DOHH2 (cell line): Measurements from ENCODE around the gene INPP4A.

Source experiments
- H3F3A ChIP-seq: fragments of 200-600 bp; sonication (generic), shearing (Covaris generic); 2 replicates; pipeline ENCODE4 v1.6.0; 2016; ENCODE audit warnings: antibody characterized with exemption, mild to moderate bottlenecking; ENCODE audit not compliant: control insufficient read depth, insufficient read depth
- H3K27ac ChIP-seq: fragments of 200-600 bp; sonication (generic); 2 replicates; pipeline ENCODE4 v1.5.1; 2014; ENCODE audit warnings: low read depth, mild to moderate bottlenecking, low read length, moderate library complexity
- H3K27me3 ChIP-seq: fragments of 200-600 bp; sonication (generic); 2 replicates; pipeline ENCODE4 v1.6.1; 2014; ENCODE audit warnings: mild to moderate bottlenecking, low read length, mixed read lengths; ENCODE audit not compliant: control insufficient read depth
- H3K36me3 ChIP-seq: fragments of 200-600 bp; sonication (generic); 2 replicates; pipeline ENCODE4 v1.6.1; 2014; ENCODE audit warnings: mild to moderate bottlenecking, low read length, moderate library complexity, mixed read lengths; ENCODE audit not compliant: control insufficient read depth
- H3K4me1 ChIP-seq: fragments of 200-600 bp; sonication (generic); 2 replicates; pipeline ENCODE4 v1.6.1; 2014; ENCODE audit warnings: mild to moderate bottlenecking, low read length, mixed read lengths; ENCODE audit not compliant: control insufficient read depth
- H3K4me2 ChIP-seq: fragments of 200-600 bp; sonication (generic); 2 replicates; pipeline ENCODE4 v1.6.0; 2014; ENCODE audit warnings: mild to moderate bottlenecking, low read length, moderate library complexity
- H3K4me3 ChIP-seq: fragments of 200-600 bp; sonication (generic); 2 replicates; pipeline ENCODE4 v1.5.1; 2014; ENCODE audit warnings: mild to moderate bottlenecking, low read length, mixed read lengths
- H3K79me2 ChIP-seq: fragments of 200-600 bp; sonication (generic); 2 replicates; pipeline ENCODE4 v1.6.1; 2014; ENCODE audit warnings: mild to moderate bottlenecking, low read length, mixed read lengths; ENCODE audit not compliant: control insufficient read depth
- H3K9me2 ChIP-seq: fragments of 200-600 bp; sonication (generic); replicated peaks from 2 replicates; pipeline ENCODE4 v1.6.1; 2014; ENCODE audit warnings: mild to moderate bottlenecking, low read length, mixed read lengths; ENCODE audit not compliant: control insufficient read depth
- H3K9me3 ChIP-seq: fragments of 200-600 bp; sonication (generic); 2 replicates; pipeline ENCODE4 v1.6.1; 2014; ENCODE audit warnings: antibody characterized with exemption, low read length, mixed read lengths; ENCODE audit not compliant: control insufficient read depth, insufficient read depth
- H4K20me1 ChIP-seq: fragments of 200-600 bp; sonication (generic); 2 replicates; pipeline ENCODE4 v1.6.0; 2014; ENCODE audit warnings: low read depth, mild to moderate bottlenecking, antibody characterized with exemption, low read length, moderate library complexity; ENCODE audit not compliant: control insufficient read depth, insufficient read depth
- CTCF ChIP-seq: fragments of 200-600 bp; sonication (generic); IDR thresholded peaks from one replicate; pipeline ENCODE4 v1.5.1; 2014; ENCODE audit warnings: antibody characterized with exemption, mild to moderate bottlenecking, low read depth, low read length; ENCODE audit not compliant: poor library complexity, severe bottlenecking
- EZH2phosphoT487 ChIP-seq: fragments of 200-600 bp; sonication (generic); IDR thresholded peaks from 2 replicates; pipeline ENCODE4 v1.6.1; 2017; ENCODE audit warnings: borderline replicate concordance, mild to moderate bottlenecking, antibody characterized with exemption, low read length, moderate library complexity, mixed read lengths

Gene INPP4A

GRCh38 chr2:98569915-98570314 is 125.3 kb downstream of the INPP4A start:
- no peaks in the 10 kb centered on the region for H4K20me1 ChIP-seq
- H3K4me3 ChIP-seq: no peak overlapping the region
- no peak for TF ChIP-seq CTCF
- TF ChIP-seq EZH2phosphoT487: no peak
- no peaks in the 10 kb centered on the region for H3F3A ChIP-seq
- H3K27ac ChIP-seq: no peak overlapping the region
- H3K36me3 ChIP-seq: peaks cover 3% of the 10 kb centered on the region; the same call in 1 of the 2 replicates
- H3K9me2 ChIP-seq: no peaks in the 10 kb centered on the region
- no peaks in the 10 kb centered on the region for H3K4me1 ChIP-seq
- H3K79me2 ChIP-seq: no peaks in the 10 kb centered on the region
- H3K27me3 ChIP-seq: no peaks in the 10 kb centered on the region
- no peak overlapping the region for H3K4me2 ChIP-seq
- no peaks in the 10 kb centered on the region for H3K9me3 ChIP-seq

- Histone ChIP-seq H3K4me3 (no peak overlapping the region), H3K9me3 (no peaks in the 10 kb centered on the region), H3K4me1 (no peaks in the 10 kb centered on the region), H4K20me1 (no peaks in the 10 kb centered on the region), H3K4me2 (no peak overlapping the region), H3K27me3 (no peaks in the 10 kb centered on the region), H3K27ac (no peak overlapping the region), H3K79me2 (no peaks in the 10 kb centered on the region), H3F3A (no peaks in the 10 kb centered on the region), H3K9me2 (no peaks in the 10 kb centered on the region), H3K36me3 (peaks cover 3% of the 10 kb centered on the region; the same call in 1 of the 2 replicates)
- TF ChIP-seq CTCF (no peak), EZH2phosphoT487 (no peak)
Measured at GRCh38 chr2:98570356-98570755, 125.7 kb downstream of the INPP4A start.

- no peaks in the 10 kb centered on the region for H3K27me3 ChIP-seq
- H3K36me3 ChIP-seq: peaks cover 3% of the 10 kb centered on the region; the same call in 1 of the 2 replicates
- H3K79me2 ChIP-seq: no peaks in the 10 kb centered on the region
- no peaks in the 10 kb centered on the region for H3K4me1 ChIP-seq
- no peak for TF ChIP-seq EZH2phosphoT487
- TF ChIP-seq CTCF: no peak
- no peak overlapping the region for H3K4me3 ChIP-seq
- H3K4me2 ChIP-seq: no peak overlapping the region
- H3K9me3 ChIP-seq: no peaks in the 10 kb centered on the region
- no peak overlapping the region for H3K27ac ChIP-seq
- H3K9me2 ChIP-seq: no peaks in the 10 kb centered on the region
- H4K20me1 ChIP-seq: no peaks in the 10 kb centered on the region
- no peaks in the 10 kb centered on the region for H3F3A ChIP-seq
Measured at GRCh38 chr2:98571121-98571701, 126.6 kb downstream of the INPP4A start.
